Transverse colon (tissue), 4 donors: Measurements from ENCODE around the gene WFS1.

Experiments used
- CTCF ChIP-seq, 5 experiments: fragments of 200-600 bp in 3 of 5; fragments of 450-650 bp in 2 of 5; sonication (generic) in 3 of 5; IDR thresholded peaks; 1 replicate in 2 of 5; 2 replicates in 3 of 5; pipeline ENCODE4 v1.5.1; 2016 to 2017; ENCODE audit warnings: antibody characterized with exemption in 5 of 5, inconsistent platforms in 3 of 5, mild to moderate bottlenecking in 2 of 5, moderate library complexity in 1 of 5
- POLR2A ChIP-seq: fragments of 450-650 bp; IDR thresholded peaks from one replicate; pipeline ENCODE4 v1.6.1; 2016; ENCODE audit warnings: antibody characterized with exemption, mild to moderate bottlenecking, moderate library complexity
- POLR2AphosphoS5 ChIP-seq, 3 donors: sonication (generic); formaldehyde crosslinking; IDR thresholded peaks; one replicate each; pipeline ENCODE4 v1.6.1; 2016; ENCODE audit warnings: antibody characterized with exemption in 3 of 3

GRCh38 chr4:6299875-6300274 lies 30.2 kb downstream of the WFS1 start:
- TF ChIP-seq CTCF (IDR thresholded peaks at IDR 0.05) (no peak), POLR2AphosphoS5 (IDR thresholded peaks at IDR 0.05) (no peak), POLR2A (no peak)
